Ammon's horn (tissue), 1 donor: ENCODE data around the gene ABCC12.
A peak's percentile ranks its signal among the peaks of the same experiment; 100 is the strongest.

Source experiments
- DNase-seq: peaks from one replicate; pipeline ENCODE4 v3.0.0-alpha.2; 2016; ENCODE audit warnings: low spot score

ABCC12 gene

DNA sequence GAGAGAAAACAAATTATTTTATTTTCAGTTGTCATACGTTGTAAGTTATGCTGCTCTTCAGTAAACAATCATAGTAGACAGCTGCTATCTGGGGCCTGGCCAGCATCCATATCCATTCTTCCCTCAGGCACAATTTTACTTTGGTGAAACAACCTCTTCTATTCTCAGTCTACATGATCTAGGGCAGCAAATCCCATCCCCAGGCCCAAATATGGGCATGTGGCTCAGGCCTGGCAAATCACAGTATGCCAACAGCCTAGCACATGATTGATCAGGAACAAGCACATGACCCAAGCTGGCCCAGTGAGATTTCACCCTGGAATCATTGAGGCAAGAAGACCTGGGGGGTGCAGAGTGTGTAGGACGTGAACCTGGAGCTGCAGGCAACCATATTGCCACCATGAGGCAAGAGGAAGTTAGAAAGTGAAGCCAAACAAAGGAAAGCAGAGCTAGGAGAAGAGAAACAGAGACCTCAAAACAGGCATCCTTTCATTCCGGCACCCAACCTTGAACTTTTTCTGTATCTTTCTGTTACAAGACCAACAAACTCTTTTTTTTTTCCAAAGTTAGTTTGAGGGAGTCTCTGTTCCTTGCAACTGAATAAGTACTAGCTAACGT lies 10.3 kb upstream of the ABCC12 start:
- DNase-seq, result no peak

GRCh38 chr16:48164907-48165715 lies 9.3 kb upstream of the ABCC12 start:
- DNase-seq, result peak; percentile 84

GRCh38 chr16:48162839-48163410 lies 7.1 kb upstream of the ABCC12 start:
- no peak for DNase-seq

DNA sequence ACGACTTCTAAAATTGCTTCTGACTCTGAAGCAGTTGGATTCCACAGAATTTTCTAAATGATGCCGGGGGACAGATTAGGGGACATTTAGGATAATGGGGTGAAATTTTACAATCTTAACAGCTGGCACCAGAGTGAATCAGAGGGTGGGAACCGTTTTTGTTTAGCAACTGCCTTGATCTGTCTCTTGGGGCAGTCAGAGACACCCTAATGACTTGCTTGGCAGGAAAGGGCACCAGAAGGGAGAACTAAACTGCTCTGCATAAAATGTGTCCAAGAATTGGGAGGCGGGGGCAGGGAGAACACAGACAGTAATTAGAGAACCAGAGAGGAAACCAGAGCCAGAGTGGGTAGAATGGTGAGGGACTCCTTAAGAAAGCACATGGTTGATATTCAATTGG lies 6.1 kb upstream of the ABCC12 start:
- DNase-seq, result no peak

DNA sequence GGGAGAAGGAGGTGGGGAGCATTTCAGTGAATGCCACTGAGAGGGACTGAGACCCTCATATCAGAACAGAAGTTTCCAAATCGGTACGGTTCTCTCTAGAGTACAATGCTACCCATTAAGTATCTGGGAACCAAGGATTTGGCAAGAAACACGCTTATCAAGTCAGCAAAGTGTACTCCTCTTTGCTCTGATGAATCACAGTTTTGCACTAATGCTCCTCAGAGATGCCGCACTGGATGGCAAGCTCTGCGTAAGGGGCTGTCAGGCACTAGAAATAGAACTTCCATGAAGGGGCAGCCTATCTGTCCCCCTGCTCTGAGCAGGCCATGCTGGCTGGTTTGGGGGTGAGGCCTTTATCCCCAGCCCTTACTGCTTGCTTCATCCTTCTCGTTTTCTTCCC lies 4.8 kb upstream of the ABCC12 start:
- DNase-seq, result no peak

- DNase-seq, result no peak
Observed at GRCh38 chr16:48158296-48158695, 2.5 kb upstream of the ABCC12 start.

DNA sequence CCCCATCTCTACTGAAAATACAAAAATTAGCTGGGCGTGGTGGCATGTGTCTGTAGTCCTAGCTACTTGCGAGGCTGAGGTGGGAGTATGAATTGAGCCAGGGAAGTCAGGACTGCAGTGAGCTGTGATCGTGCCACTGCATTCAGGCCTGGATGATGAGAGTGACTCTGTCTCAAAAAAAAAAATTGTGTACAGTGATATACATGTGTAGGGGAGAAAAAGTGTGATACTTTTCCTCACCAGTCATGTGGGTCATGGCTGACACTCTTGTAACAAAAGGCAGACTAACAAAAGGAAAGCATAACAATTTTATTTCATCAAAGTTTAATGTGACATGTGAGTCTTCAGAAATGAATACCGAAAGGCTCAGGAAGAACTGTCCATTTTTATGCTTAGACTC lies 2.0 kb upstream of the ABCC12 start:
- DNase-seq, result no peak

GRCh38 chr16:48157302-48157701 lies 1.5 kb upstream of the ABCC12 start:
- no peak for DNase-seq

- peak; percentile 84 for DNase-seq
Observed at GRCh38 chr16:48156790-48157209, 1.0 kb upstream of the ABCC12 start.

GRCh38 chr16:48153774-48154173 lies 2.0 kb downstream of the ABCC12 start:
- DNase-seq, result no peak

DNA sequence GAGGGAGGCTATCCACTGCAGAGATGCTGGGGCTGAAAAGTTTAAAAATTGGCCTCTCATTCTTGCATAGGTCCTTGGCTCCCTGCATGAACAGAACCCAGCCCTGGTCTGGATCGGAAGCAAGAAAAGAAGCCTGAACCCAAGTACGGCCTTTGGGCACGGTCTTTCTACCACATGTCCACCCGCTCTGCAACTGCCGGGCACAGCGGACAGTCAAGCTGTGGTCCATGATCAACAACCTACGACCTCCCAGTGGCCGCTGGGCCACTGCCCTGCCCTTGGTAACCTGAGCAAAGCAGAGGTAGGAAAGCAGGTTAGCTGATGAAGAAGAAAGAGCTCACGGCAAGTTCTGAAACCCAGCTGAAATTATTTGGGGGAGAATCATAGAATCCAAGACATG lies 3.6 kb downstream of the ABCC12 start:
- no peak for DNase-seq

DNA sequence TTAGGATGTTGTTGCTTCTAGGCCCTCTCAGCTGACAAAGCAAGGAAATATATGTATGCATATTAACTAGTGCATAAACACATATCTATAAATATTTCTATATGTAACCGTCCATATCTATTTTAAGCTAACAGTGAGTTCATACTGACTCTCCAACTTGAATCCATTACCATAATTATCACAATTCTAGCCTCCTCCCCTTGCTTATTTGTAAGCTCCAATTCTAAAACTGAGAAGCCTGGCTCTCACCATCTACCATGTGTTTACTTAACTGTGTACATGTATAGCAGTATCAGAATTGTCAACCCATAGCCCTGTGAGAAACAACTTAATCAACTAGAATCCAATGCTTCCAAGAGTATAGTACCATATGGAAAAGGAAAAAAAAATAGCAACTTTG lies 5.1 kb downstream of the ABCC12 start:
- DNase-seq, result no peak

- no peak for DNase-seq
Observed at GRCh38 chr16:48146710-48147109, 9.1 kb downstream of the ABCC12 start.

- no peak for DNase-seq
Observed at GRCh38 chr16:48146131-48146530, 9.7 kb downstream of the ABCC12 start.

- no peak for DNase-seq
Observed at GRCh38 chr16:48143812-48144368, 11.9 kb downstream of the ABCC12 start.

DNA sequence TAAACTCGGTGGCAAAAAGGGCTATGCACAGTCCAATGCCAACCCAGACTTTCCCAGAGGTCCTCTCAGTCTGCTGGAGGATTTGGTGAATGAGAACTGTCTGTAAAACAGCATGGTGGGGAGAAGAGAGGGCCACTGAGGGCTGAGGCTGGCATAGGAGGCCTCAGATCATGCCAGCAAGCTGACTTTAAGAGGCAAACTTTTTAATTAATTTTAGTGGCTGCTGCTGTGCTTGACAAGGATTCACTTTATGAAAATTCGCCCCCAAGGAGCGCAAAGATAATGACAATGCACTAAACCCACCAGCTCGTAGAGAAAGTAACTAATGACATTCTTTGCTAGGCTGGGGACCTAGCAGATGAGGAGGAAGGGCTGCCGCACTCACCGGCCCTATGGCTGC lies 15.0 kb downstream of the ABCC12 start:
- DNase-seq, result no peak

DNA sequence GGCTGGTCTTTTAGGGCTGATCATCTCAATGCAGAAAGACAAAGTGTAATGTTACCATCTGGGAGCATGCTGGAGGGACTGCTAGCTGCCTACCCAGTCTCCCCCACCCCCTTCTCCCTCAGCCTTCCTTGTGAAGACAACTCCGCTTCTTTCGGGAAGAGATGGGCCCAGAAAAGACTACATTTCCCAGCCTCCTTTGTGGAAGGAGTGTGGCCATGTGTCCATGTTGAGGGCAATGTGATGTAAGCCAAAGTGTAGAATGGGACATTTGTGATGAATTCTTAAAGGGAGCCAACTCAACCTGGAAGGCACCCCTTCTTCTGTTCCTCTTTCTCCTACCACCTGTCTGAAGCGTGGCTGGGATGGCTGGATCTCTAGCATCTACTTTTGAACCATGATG lies 16.3 kb downstream of the ABCC12 start:
- DNase-seq, result no peak

- DNase-seq, result no peak
Observed at GRCh38 chr16:48138543-48138942, 17.2 kb downstream of the ABCC12 start.

DNA sequence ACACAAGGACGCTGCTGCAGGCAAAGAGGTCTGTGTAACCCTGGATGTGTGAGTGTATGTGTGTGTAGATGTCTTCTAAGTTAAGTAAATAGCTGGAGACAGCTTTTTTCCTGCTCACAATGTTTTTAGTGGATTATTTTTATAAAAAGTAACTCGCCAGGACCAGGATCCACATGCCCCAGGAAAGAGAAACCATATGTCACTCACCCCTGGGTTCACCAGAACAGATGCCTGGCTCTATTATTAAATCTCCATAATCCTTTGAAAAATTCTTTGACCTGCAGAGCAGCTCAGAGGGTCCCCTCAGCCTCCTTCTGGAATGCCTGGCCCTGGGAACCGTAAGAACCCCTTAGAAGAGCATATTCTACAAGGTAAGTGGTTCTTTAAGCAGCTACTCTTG lies 18.0 kb downstream of the ABCC12 start:
- no peak for DNase-seq

GRCh38 chr16:48136547-48137360 lies 19.0 kb downstream of the ABCC12 start:
- no peak for DNase-seq

DNA sequence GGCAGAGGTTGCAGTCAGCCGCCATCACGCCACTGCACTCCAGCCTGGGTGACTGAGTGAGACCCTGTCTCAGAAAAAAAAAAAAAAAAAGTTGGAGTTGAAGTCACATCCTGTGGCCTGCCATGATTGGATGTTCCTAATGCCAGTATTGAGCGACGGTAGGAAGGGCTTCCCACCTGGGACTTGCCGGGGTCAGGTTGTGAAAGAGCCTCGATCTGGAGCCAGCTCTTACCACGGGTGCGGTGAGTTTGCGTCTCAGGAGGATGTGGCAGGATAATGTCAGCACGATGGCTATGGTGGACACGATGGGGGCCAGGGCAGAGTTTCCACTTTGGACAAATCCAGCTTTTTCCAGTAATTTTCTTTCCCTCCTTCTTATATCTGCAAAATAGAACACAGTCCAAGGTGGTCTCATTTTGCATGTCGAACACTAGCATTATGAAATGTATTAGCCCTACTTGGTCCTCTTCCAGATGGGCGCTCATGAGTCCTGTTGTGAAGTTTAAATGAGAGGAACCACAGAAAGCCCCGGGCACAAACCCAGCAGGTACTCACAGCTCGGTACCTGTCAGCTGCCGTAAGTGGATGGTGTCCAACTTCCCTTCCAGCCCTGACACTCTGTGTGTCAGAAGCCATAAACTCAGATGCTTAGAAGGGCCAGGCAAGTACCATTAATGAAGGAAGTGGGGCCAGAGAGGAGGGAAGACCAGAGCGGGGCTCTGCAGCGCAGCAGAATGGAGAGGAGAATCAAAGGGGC lies 22.2 kb downstream of the ABCC12 start:
- no peak for DNase-seq

GRCh38 chr16:48132696-48133095 lies 23.1 kb downstream of the ABCC12 start:
- DNase-seq, result no peak
